ENCODE data around the gene NFKBIB.
"Not testable (repeated sequence)": the region's sequence is repeated elsewhere in the genome, so short reads cannot be mapped to it uniquely, and the experiment has no call there.

NFKBIB gene

DNA sequence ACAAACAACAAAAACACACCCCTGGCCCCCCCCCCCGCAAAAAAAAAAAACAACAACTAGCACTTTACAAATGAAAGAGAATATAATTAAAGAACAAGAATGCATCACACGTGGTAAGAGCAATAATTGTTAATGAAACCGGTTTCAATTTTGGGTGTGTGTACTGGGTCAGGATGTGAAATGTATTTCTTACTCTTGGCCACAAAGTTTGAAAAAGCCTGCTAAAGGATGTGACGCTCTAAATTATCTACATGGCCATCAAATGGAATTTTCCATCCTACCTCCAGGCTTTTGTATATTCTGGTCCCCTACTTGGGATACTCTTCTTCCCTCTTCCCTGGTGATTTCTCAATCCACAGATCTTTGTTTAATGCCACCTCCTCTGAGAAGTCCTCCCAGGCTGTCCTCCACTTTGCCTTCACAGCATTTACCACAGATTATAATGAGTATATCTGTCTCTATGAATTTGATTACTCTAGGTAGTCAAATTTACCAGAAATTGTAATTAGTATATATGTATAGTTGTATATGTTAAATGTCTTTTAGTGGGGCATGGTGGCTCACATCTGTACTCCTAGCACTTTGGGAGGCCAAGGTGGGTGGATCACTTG lies 28.7 kb downstream of the NFKBIB start:
- no peak for DNase-seq (ENCODE audit: low read depth in 2 of 2)

DNA sequence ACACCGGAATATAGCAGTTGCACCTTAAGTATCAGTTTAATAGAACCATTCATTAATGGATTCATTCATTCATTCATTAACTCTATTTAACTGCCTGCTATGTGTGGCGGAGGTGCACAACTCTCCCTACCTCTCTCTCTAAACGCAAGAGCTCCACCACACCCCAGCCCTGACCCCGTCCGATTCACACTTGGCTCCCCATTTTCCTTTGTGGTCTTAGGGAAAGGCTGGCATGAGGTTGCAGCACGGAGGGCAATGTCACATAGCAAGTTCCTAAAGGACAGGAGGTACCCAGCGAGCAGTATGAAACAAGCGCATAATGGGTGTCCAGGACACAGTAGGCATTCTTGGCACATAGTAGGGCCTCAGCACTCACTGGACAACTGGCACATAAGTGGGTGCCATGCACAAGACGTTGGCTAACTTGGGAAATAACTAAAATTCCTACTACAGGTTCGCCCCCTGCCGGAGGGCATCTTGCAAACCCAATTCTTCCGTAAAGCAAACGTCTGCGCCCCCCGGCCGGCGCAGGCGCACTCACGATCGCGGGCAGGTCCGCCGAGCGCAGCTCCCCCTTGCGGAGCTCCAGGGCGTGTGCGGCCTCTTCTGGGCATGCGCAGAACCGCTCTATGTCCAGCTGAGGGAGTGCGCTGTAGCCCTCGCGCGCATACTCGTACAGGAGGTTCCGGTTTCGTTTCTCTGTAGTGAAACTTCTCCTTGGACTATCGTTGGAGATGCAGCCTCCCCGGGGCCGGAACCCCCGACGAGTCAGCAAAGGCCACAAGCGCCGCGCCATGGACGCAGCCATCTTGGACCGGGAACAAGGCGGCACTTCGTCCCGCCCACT lies 30.4 kb downstream of the NFKBIB start, which contains the start of gene SARS2:
SARS2 (minus strand) TSS at position 835 of the 847 bp plus-strand sequence; CDS start at position 808, 27 bp downstream.
- peak; percentile 76 to 79 for DNase-seq (ENCODE audit: low read depth in 2 of 2)

DNA sequence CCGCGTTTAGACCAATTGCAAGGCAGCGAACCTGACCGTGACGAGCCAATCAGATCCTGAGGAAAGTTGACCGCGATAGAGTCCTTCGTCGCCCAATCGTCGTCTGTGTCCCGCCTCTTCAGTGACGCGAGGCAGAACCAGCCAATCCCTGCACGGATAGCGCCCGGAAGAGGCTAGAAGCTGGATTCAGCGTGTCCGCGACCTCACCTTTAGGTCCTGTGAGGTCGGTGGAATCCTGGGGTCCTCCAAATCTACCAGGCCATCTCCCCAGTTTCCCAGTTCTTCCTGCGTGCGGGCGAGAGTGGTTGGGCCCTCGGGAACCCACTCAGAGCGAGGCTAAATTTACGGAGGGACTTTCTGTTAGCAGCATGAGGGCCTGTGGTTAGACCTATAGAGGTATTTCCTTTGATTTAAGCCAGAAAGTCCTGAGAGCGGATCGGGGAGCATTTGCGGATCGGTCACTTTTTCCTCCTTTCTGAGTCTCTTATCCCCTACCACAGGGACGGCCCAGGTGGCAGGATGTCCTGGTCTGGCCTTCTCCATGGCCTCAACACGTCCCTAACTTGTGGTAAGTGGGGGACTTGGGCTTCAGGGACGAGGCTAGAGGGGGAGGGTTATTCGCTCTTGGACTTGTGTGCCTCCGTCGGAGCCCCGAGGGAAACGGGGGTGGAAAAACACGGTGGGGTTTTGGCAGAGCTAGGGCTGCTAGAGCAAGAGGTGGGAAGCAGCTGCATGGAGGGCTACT lies 31.2 kb downstream of the NFKBIB start, which contains the start of gene MRPS12:
MRPS12 (plus strand) TSS at position 169 of the 745 bp plus-strand sequence; CDS start at position 520, 351 bp downstream.
- peak; percentile 96 to 97 for DNase-seq (ENCODE audit: low read depth in 2 of 2)

DNA sequence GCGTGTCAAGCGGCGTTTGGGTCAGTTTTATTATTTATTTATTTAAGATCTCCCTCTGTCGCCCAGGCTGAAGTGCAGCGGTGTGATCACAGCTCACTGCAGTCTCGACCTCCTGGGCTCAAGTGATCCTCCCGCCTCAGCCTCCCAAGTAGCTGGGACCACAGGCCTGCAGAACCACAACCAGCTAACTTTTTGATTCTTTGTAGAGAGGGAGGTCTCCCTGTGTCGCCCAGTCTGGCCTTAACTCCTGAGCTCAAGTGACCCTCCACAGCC lies 31.7 kb downstream of the NFKBIB start:
- no peak for DNase-seq (ENCODE audit: low read depth in 2 of 2)

DNA sequence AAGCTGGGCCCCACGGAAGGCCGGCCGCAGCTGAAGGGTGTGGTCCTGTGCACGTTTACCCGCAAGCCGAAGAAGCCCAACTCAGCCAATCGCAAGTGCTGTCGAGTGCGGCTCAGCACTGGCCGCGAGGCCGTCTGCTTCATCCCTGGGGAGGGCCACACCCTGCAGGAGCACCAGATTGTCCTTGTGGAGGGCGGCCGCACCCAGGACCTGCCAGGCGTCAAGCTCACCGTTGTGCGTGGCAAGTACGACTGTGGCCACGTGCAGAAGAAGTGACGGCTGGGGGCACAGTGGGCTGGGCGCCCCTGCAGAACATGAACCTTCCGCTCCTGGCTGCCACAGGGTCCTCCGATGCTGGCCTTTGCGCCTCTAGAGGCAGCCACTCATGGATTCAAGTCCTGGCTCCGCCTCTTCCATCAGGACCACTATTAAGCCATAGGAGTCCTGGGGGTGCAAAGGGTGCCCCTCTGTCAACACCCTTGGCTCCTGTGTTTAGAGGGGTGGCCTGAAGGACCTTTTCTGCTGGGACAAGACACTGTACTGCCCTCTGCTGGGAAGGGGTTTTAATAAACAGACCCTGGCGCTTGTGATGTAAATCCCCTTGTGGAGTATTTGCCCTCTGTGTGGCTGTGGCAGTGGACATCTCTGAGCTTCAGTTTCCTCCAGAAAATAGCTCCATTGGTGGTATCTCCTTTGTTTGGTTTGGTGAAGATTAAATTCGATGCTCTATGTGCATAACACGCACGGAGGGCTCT lies 32.8 kb downstream of the NFKBIB start:
- no peak for DNase-seq (ENCODE audit: low read depth in 2 of 2)

DNA sequence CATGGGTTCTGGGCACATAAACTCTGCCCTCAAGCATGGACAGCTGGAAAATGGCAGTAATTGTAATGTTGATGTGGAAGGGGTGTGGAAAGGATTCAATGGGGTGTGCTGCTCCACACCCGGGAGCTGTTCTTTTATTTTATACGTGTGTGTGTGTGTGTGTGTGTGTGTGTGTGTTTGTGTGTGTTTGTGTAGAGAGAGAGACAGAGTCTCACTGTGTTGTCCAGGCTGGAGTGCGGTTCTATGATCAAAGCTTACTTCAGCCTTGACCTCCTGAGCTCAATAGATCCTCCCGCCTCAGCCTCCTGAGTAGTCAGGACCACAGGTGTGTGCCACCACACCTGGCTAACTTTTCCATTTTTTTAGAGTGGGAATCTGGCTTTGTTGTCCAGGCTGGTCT lies 33.8 kb downstream of the NFKBIB start:
- DNase-seq (ENCODE audit: low read depth in 2 of 2): no peak

DNA sequence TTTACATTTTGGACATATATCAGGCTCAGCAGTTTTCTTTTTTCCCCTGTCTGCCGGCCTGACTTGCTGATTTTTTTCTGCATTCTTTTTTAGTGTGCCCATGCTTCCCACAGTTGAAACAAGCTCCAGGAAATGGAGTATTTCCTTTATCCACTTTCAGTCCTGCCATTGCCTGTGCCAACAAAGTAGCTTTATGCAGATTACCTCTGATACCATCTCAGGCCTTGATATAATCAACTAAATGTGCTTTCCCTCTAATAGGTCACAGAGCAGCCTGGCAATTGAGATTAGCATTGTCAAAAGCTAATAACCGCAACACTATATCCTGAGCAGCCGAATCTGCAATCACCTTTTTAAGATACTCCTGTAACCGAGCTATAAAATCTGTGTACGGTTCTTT lies 40.2 kb downstream of the NFKBIB start:
- DNase-seq (ENCODE audit: low read depth in 2 of 2): no peak

DNA sequence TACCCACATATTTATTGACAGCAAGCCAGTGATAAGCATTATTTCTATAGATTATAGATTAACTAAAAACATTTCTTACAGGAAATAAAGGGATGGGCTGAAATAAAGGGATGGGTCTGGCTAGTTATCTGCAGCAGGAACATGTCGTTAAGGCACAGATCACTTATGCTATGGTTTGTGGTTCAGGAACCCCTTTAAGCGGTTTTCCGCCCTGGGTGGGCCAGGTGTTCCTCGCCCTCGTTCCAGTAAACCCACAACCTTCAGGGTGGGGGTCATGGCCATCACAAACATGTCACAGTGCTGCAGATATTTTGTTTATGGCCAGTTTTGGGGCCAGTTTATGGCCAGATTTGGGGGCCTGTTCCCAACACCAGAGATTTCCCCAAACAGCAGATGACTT lies 41.7 kb downstream of the NFKBIB start:
- DNase-seq (ENCODE audit: low read depth in 2 of 2): not testable (repeated sequence)

DNA sequence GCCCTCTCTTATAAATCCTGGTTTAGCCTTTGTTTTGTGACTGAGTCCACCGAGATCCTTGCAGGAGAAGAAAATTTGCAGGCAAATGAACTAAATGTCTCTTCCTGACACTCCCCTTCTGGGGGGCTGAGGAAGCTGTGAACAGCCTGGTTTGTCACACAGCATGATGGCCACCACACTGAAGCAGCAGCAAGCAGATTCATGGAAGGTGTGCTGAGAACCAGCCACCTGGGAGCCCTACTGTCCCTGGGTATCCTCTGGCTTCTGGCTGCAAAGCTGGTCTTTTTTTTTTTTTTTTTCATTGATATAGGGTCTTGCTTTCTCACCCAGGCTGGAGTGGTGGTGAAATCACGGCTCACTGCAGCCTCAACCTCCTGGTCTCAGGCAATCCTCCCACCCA lies 42.2 kb downstream of the NFKBIB start:
- no peak for DNase-seq (ENCODE audit: low read depth in 2 of 2)

DNA sequence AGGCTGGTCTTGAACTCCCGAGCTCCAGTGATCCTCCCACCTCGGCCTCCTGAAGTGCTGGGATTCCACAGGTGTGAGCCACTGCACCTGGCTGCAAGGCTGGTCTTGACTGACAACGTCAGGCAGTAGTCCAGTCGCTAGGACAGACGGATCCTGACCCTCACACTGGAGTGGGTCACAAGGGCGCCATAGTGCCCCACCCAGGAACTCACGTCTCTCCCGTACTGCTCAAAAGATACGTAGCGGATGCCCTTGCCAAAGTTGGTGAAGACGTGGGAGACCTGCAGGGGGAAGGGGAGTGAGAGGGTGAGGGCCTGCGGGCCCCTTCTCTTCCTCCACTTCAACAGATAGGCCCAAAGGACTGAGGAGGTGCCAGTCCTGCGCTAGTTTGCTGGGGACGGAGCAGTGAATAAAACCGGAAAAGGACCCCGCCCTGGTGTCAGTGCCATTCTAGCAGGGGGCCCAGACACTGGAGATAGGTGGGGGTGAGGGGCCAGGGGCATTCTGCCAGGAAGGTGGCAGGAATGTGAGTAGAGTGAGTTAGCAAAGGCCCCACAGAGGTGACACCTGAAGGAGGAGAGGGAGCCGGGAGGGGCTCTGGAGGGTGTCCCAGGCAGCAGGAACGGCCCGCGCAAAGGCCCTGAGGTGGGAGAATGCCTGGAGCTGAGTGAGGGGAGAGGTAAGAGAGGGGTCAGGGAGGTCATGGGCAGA lies 42.9 kb downstream of the NFKBIB start:
- no peak for DNase-seq (ENCODE audit: low read depth in 2 of 2)

DNA sequence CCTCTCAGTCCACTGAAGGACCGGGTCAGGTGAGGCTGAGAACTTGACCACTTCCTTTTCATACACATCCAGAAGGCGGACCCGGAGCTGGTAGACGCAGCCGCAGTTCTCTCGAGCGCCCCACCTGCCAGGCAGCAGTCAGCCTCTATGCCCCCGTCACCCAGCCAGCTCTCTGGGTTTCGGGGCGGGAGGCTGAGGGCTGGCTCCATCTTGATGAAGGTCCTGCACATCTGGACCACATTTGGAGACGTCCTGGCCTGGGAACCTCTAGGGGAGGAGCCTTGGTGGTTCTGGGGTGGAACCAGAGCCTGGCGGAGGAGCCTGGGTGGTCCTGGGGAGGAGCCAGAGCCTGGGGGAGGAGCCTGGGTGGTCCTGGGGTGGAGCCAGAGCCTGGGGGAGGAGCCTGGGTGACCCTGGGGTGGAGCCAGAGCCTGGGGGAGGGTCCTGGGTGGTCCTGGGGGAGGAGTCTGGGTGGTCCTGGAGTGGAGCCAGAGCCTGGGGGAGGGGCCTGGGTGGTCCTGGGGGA lies 45.3 kb downstream of the NFKBIB start:
- DNase-seq (ENCODE audit: low read depth in 2 of 2): no peak

DNA sequence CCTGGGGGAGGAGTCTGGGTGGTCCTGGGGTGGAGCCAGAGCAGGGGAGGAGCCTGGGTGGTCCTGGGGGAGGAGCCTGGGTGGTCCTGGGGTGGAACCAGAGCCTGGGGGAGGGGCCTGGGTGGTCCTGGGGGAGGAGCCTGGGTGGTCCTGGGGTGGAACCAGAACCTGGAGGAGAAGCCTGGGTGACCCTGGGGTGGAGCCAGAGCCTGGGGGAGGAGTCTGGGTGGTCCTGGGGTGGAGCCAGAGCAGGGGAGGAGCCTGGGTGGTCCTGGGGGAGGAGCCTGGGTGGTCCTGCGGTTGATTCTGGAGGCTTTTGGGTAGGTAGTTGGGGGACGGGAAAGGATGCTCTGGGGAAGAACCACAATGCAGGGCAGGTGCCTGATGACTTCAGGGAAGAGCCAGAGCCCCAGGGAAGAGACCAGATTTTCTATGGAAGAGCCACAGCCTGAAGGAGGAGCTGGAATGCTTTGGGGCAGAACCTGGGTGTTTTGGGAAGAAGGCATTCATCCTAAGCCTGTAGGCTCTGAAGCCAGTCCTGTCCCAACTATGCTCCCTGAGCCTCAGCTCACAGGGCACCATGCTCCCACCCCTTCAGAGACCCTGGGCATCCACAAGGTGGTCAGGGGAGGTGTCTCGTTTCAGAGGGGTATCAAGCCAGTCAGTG lies 45.9 kb downstream of the NFKBIB start:
- DNase-seq (ENCODE audit: low read depth in 2 of 2): no peak

DNA sequence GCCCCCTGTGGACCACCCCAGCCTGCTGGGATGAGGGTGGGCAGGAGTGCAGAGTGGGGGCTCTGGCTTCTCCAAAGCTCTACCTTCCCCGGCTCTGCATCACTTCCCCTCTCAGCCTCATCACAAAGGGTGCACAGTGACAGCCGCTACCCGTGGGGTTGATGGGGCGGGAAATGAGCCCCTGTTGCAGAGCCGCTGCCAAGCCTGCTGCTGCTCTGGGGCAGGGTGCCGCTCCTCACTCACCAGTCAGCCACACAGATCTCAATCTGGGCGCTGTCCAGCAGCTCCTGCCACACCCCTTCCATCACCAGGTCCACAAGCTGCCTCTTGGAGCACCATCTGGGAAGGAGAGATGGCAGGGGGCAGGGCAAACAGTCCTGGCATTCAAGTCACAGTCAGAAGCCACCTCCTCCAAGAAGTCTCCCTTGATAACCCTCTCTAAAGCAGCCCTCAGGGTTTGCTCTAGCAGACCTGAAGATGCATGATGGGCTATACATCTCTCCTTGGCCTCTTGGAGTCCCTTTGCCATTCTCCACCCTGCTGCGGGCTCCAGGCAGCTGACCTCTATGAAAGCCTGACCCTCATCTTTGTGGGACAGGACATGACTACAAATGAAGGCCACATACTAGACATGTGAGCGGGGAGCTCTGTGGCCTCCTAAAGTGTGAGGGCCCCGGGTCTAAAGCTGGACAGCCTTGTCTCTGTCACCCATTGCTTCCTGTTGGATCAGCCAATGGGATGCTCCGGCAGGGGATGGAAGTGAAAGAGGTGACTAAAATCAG lies 46.7 kb downstream of the NFKBIB start:
- no peak for DNase-seq (ENCODE audit: low read depth in 2 of 2)

DNA sequence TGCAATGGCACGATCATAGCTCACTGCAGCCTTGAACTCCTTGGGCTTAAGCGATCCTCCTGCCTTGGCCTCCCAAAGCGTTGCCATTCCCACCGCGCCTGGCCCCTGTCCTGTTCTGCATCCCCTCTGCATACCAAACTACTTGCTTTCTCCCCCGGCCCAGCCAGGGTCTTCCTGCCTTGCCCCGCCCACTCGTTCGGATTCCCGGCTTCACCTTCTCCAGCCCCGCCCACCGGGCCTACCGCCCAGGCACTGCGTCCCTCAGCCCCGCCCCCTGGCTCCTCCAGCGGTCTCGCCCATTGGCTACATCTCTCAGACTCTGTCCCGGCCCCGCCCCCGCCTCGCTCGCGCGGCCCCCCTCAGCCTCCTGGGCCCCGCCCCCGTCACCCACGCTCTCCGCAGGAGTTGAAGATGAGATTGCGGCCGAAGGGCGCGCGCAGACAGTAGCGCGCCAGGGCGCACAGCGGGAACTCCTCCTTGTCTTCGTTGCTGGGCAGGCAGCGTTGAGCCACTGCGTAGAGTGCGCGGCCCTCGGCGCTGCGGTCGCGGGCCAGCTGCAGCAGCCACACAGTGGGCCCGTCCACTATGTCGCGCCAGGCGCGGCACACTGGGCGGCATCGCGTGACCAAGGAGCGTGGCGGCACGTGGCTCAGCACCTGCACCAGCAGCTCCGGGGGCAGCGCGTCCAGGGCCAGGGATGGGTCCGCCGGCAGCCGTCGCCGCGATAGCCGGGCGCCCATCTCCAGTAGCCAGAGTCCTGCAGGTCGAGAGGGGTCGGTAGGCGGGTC lies 50.0 kb downstream of the NFKBIB start:
- peak; percentile 42 to 50 for DNase-seq (ENCODE audit: low read depth in 2 of 2)

DNA sequence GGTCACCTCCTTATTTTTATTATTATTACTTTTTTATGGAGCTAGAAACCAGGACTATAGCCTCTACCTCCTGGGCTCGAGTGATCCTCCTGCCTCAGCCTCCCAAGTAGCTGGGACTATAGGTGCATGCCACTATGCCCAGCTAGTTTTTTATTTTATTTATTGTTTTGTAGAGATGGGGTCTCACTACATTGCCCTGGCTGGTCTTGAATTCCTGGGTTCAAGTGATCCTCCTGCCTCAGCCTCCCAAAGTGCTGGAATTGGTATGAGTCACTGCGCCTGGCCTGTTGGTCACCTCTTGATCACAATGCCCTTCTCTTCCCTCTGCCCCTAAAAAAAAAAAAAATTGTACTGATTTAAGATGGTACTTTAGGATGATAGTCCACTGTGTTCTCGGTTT lies 51.4 kb downstream of the NFKBIB start:
- DNase-seq (ENCODE audit: low read depth in 2 of 2): no peak

DNA sequence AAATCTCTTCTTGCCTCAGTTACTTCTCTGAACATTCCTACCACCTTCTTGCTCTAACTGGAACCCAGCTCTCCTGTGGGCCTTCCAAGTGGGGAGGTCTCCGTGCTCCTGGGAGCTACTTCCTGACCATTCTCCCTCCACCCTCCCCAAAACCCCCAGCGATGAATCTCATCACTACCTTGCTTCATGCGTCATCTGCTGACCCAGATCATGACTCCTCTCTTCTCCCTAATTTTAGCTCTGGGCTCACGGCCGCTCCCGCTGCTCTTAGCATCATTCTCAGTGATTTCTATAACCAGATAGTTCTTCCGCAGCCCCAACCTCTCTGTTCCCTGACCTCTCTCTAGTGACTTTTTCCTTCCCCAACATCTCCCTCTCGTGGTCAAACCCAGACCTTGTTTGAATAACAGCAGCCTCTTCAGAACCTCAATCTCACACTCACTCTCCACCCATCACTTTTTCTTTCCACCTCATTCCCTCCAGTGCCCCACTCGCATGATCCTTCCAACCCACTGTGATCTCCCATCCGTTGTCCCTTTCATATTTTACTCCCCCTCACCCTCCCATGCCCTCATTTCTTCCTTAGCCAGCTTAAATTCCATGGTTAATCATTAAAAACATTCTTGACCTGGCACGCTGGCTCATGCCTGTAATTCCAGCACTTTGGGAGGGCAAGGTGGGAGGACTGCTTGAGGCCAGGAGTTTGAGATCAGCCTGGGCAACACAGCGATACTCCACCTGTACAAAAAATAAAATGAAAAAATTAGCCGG lies 52.8 kb downstream of the NFKBIB start:
- DNase-seq (ENCODE audit: low read depth in 2 of 2): no peak

DNA sequence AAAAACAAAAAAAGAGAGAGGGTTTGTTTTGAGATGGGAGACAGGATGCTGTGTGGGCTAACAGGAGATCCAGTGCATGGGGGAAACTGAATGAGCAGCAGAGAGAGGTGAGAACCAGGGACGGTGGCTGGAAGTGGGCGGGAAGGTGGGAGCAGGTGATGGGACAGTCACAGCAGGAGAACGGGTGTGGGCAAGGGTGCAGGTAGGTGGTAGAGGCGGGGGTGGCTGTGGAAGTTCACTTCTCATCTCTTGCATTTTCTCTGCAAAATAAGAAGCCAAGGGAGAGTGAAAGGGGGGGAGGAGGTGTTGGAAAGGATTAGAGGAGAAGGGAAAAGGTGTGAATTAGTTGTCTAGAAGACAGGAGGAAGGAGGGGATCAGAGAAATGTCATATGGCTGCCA lies 53.9 kb downstream of the NFKBIB start:
- DNase-seq (ENCODE audit: low read depth in 2 of 2): no peak

DNA sequence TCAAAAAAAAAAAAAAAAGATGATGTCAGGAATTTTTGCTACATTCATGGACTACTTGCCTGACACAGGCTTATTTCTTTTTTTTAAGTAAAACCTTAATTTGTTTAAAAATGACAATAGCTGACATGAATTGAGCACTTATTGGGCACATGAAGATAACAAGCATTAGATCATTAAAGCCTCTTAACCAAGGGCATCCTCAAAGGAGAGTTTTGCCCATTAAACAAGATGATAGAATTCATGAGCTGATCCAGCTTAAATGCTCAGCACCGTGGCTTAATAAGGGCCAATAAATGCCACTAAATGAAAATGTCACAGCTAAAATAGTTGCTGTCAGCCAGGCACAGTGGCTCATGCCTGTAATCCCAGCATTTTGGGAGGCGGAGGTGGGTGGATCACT lies 56.5 kb downstream of the NFKBIB start:
- no peak for DNase-seq (ENCODE audit: low read depth in 2 of 2)

Data from fibroblast of skin of left biceps (primary cell).